Heart left ventricle (tissue), 13 donors: ENCODE data around the gene TMEM130.

Experiments
- POLR2A ChIP-seq, 2 donors: fragments of 450-650 bp; IDR thresholded peaks; one replicate each; pipeline ENCODE4 v1.6.1; 2017; ENCODE audit warnings: antibody characterized with exemption in 2 of 2, mild to moderate bottlenecking in 2 of 2, moderate library complexity in 2 of 2
- TF ChIP-seq, protein P1 (sequence below), 12 donors: fragments of 200-600 bp; sonication (generic) in 4 of 12; IDR thresholded peaks; one replicate each; pipeline versions ENCODE4 v1.5.0 to v1.8.0; 2018 to 2022; ENCODE audit warnings: antibody characterized with exemption in 12 of 12, mild to moderate bottlenecking in 5 of 12
- donor health status: ischemic (EF 13 %, LVEDD 7.1; RV severe dilation, severe dysfunction).
- donor health status: DM: no; HTN: yes; CAD: no.
- donor health status: DM: no; HTN: no; CAD: no.
- donor health status: ischemic (EF 25% LVEDD 6.9; RV normal size, moderate dysfunction).
- donor health status: ischemic (EF 25% LVEDD 5.7; RV mildly dilated, moderate dysfunction).
- donor health status: ischemic (EF 35%, LVEDD 5.7; RV mildly dilated, moderate dysfunction).
- donor health status: nonischemic (EF 11% LVEDD 7.7; RV severe dilation, severe dysfunction).
- donor health status: DM: yes; HTN: yes; CAD: no.
- donor health status: PGD.
- donor health status: ischemic (EF 29% LVEDD 5.4; RV normal size, mild dysfunction).
- donor health status: nonischemic (EF 23%, LVEDD 6.1; RV moderate dilation, normal function).

DNA sequence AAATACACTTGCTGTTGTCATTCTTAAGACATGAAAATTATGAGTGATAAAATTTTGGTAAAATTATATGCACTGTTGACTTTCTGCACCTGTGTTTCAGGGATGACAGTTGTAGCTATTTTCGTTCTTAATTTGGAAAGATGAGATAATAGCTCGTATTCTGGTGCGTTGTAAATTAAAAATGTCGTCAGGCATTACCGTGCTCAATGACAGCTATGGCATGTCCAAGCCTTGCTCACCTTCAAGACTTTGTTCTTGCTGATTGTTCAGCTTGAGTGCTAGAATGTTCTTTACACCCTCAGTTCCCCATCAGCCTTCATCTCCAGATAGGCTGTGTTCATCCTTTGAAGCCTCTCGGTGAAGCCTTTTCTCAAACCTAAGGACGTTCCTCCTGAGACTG, 30.0 kb upstream of the TMEM130 start:
- TF ChIP-seq, protein P1, sequence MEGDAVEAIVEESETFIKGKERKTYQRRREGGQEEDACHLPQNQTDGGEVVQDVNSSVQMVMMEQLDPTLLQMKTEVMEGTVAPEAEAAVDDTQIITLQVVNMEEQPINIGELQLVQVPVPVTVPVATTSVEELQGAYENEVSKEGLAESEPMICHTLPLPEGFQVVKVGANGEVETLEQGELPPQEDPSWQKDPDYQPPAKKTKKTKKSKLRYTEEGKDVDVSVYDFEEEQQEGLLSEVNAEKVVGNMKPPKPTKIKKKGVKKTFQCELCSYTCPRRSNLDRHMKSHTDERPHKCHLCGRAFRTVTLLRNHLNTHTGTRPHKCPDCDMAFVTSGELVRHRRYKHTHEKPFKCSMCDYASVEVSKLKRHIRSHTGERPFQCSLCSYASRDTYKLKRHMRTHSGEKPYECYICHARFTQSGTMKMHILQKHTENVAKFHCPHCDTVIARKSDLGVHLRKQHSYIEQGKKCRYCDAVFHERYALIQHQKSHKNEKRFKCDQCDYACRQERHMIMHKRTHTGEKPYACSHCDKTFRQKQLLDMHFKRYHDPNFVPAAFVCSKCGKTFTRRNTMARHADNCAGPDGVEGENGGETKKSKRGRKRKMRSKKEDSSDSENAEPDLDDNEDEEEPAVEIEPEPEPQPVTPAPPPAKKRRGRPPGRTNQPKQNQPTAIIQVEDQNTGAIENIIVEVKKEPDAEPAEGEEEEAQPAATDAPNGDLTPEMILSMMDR (IDR thresholded peaks at IDR 0.05), result no peak
- TF ChIP-seq POLR2A (IDR thresholded peaks at IDR 0.05), result no peak
